ENCODE data around the gene IFT20.
"Not testable (repeated sequence)": the region's sequence is repeated elsewhere in the genome, so short reads cannot be mapped to it uniquely, and the experiment has no call there.

Gene IFT20

DNA sequence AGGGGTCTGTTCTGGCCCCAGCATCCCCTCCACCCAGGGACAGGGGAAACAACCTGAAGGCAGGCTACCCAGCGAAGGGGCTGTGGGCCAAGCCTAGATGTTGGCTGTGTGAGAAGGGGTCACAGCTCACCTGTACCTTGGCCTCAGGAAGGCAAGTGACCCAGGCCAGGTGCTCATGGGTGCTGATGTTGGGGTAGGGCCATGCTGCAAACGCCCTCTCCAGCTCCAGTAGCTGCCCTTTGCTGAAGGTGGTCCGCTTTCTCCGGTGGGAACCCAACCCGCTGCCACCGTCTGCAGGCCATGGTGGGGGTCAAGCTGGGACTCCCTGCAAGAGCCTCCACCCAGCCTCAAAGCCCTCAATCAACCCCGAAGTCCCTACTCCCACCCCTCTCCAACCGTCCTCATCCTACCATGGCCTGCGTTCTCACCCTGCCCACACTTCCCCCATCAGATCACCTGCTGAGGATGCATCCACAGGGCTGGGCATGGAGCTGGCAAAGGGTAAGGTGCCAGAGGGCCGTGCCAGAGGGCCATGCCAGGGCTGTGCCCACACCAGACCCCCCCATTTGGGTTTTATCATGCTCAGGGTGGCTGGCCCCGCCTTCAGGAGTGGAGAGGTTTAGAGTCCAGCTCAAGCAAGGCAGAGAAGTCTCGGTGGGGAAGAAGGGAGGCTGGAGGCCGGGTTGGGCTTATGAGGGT, 29.5 kb upstream of the IFT20 start, which contains the start of gene SEBOX:
TSS of gene SEBOX (minus strand) at position 535 of the 699 bp plus-strand sequence. CDS start at position 487, 48 bp downstream.
- DNase-seq (ENCODE audit: low spot score): no peak

- DNase-seq (ENCODE audit: low spot score): no peak
These were observed 28.7 kb upstream of the IFT20 start for GRCh38 chr17:28363776-28364650.

DNA sequence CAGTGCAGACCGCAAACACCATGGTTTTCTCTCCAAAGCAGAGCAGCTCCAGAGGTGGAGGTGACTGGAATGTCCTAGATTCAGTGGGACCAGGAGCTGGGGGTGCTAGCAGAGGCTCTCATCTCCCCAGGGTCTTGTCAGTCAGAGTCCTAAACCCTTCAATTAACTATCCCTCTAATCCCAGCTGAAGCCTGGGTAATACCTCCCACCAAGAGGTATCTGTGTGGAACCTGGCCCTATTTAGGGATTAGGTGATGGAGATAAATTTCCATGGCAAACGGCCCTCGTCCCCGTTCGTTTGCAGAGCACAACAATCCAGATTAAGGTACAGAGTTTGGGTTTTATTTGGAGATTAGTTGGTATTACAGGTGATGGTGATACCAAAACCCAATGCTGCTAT, 27.9 kb upstream of the IFT20 start:
- DNase-seq (ENCODE audit: low spot score): no peak

DNA sequence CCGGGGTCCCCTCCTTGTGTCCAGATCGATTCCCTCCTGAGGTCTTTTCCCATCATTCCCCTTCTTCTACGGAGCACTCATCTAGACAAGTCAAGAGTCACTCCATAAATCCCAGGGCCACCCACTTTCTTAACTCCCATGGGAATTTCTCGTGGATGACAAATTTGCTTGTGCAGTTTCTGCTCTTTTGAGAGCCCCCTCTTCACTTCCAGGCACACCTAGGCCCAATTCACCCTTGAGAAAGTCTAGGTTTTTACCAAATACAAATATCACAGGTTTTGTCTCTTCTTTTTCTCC, 22.6 kb upstream of the IFT20 start:
- DNase-seq (ENCODE audit: low spot score): no peak

DNA sequence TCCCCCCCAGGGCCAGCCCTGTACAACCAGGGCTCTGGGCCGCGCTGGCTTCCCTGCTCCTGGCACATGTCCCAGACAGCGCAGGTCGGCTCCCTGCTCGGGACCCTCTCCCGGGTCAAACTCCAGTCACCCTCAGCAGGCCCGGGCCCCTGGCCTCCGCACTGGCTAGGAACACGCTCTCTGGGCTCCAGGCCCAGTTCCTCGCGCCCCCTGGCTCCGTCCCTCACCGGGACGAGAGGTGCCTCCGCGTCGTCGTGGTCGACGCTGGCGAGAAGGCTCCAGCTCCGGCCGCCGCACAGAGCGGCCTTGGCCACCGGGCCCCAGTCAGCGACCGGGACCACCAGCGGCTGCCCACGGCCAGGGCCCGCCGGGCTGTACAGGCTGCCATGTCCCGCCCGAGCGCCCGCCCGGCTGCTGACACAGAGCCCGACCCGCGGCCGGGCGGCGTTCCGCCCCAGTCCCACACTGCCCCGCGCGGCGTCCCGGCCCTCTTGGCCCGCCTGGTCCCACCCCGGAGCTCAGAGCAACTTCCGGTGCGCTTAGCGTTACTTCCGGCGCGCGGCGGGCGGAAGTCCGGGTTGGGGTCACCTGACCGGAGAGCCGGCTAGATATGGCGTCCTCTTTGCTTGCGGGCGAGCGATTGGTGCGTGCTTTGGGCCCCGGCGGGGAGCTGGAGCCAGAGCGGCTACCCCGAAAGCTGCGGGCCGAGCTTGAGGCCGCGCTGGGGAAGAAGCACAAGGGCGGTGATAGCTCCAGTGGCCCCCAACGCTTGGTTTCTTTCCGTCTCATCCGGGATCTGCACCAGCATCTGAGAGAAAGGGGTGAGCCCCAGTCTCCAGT, 22.0 kb upstream of the IFT20 start, which contains the start of gene POLDIP2:
TSS of gene POLDIP2 (minus strand) at position 467 of the 840 bp plus-strand sequence. CDS start at position 388, 79 bp downstream.
- DNase-seq (ENCODE audit: low spot score): peak; percentile 99

DNA sequence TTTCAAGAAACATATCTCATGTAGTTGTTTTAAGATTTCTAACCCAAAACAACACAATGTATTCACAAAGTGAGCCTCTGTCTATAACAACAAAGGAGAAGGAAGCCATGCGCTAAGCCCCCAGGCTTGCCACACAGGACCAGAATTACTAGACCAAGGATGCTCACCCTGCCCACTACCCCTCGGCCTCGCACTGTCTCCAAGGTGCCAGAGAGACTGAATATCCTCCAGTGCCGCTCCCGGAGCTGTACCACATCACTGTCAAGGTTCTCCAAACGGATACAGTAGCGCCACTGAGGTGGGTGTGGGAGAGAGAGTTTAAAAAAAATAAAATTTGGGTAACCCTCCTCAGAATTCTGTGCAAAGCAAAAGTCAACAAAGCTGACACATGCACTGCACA, 15.0 kb upstream of the IFT20 start:
- no peak for DNase-seq (ENCODE audit: low spot score)

GRCh38 chr17:28348979-28349378, 13.7 kb upstream of the IFT20 start:
- DNase-seq (ENCODE audit: low spot score): no peak

DNA sequence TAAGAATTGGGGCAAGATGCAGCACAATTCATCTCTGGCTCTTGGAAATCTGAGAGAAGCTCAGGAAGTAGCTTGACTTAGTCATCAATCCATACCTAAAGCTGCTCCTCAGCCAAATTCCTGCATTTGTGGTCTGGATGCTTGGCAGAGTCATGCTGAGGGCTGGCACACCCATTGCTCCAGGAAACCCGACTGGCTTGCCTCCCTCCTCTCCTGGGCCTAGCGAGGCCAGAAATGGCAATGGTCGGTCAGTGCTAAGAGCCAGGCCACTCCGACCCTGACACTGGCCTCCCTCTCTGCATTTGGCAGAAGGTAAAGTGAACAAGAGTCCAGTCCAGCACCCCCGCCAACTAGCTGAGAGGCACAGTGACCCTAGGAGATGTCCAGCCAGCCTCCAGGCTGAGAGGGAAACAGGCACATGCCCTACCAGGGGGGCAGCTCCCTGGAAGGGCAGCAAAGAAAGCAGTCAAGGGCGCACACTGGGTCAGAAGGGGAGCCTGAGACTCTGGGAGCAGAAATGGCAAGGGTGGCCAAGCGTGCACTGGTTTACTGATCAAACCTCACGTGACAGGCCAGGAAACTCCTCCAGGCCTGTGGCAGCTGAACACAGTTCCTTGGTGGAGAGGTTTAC, 12.1 kb upstream of the IFT20 start:
- no peak for DNase-seq (ENCODE audit: low spot score)

- DNase-seq (ENCODE audit: low spot score): no peak
These were observed 11.5 kb upstream of the IFT20 start for GRCh38 chr17:28346746-28347246.

DNA sequence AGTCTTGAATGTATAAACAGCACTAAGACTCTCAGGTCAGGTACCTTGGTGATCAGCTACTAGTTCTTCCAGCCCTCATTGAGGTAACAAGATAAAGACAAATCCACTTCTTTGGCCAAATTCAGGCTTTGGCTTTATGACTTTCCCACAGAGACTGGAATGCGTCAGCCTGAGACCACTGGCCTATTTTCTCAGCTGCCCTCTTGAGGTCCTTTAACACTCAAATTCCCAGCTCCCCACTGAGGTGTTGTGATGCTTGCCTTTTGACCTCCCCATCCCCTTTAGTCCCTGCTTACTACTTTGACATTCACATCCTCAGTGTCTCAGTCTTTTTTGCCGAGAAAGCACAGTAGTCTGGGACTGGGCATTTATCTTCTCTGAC, 10.9 kb upstream of the IFT20 start:
- DNase-seq (ENCODE audit: low spot score): no peak

DNA sequence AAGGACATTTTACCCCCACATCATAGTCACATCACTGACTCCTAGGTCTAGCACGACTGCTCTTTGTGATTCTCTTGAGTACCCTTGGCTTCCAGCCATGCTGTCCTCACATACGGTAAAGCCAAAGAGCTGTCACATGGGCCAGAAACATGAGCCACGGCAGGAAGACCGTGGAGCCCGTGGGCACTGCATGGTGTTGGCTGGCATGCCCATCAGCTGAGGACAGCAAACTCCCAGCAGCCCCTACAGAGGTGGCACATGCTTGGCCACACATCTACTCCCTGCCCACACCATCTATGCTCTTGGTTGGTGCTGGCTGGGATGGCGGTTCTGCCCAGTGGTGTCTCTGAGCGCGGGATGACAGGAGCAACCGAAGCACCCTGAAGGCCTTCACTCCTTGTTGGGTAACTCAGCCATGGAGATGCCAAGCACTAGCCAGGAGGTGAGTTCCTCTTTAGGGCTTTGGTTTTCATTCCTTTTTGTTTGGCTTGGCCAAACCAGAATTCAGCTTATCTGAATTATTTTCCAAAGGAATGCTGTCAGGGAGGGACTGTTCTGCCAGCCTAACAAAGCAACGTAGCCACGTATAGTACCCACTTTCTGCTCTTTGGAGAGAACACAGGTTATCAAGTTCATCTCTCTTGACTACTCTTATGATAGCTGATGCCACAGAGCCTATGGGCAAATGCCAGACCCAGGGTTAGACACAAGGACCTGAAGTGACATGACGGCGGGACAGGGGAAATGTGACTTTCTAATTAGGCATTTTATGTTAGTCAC, 10.3 kb upstream of the IFT20 start:
- DNase-seq (ENCODE audit: low spot score): no peak

- no peak for DNase-seq (ENCODE audit: low spot score)
These were observed 9.2 kb upstream of the IFT20 start for GRCh38 chr17:28344435-28344901.

DNA sequence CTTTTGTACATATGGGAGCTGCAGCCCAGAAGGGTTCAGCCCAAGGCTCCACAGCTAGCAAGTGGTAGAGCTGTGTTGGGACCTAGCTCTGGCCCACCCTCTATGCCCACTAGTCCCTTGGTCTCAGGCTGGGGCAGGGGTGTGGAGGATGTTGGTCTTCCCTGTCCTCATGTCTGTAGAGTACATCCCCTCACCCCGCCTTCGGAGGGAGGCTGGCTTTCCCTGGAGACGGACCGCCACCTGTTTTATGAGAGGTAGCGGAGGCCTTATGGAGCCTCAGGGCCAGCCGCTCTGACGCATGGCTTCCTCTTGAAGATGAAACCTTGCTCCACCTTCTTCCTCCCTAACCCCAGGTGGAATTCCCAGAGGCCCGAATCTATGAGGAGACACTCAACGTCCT, 8.7 kb upstream of the IFT20 start:
- no peak for DNase-seq (ENCODE audit: low spot score)

DNA sequence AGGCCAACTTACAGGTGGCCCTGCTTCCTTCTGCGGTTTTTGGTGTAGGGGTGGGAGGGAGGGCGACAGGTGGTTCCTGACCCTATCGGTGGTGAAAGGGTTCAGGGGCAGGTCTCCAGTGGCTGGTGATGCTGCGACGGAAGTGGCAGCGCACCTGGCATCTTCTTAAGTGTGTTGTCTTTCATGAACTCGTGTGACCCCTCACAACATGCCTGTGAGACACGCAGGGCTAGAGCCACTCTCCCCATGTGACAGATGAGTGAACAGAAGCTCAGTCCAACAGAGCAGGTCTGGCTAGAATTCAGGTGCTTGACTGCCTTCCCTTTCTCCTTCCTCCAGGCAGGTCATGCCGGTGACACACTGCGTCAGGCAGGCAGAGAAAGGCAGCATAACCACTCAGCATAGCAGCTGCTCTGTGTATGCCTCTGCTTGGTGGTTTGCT, 8.2 kb upstream of the IFT20 start:
- no peak for DNase-seq (ENCODE audit: low spot score)

DNA sequence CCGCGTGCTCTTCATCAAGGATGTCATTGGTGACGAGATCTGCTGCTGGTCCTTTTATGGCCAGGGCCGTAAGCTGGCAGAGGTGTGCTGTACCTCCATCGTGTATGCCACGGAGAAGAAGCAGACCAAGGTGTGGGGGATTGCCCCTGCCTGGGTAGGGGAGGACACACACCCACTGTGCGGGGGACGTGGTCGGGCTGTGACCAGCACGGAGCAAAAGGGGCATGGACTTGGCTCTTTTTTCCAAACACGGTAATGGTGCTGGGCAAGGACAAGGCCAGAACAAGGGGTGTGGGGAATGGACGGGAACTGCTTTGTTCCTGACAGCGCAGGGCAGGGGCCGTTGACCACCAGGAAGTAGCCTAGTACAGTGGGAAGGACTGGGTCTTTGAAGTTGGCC, 7.0 kb upstream of the IFT20 start:
- no peak for DNase-seq (ENCODE audit: low spot score)

DNA sequence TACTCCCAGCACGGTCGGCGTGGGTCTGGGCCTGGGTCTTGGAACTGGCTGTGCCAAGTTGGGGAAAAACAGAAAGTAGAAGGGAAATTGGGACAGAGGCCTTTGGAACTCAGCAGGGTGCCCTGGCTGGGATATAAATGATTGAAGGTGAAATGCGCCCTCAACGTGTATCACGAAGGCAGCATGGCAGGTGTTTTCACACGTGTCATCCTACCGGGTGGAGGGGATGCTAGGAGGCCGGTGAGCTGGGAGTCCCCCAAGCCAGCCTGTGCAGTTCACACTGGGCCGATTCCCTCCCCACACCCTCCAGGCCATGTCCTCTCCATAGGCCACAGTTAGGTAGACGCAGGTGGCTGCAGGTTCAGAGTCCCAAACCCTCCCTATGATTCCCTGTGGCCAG, 6.2 kb upstream of the IFT20 start:
- no peak for DNase-seq (ENCODE audit: low spot score)

- DNase-seq (ENCODE audit: low spot score): no peak
These were observed 5.1 kb upstream of the IFT20 start for GRCh38 chr17:28340374-28340773.

- no peak for DNase-seq (ENCODE audit: low spot score)
These were observed 4.2 kb upstream of the IFT20 start for GRCh38 chr17:28339431-28339830.

- DNase-seq (ENCODE audit: low spot score): not testable (repeated sequence)
These were observed 3.5 kb upstream of the IFT20 start for GRCh38 chr17:28338769-28339212.

- no peak for DNase-seq (ENCODE audit: low spot score)
These were observed 2.9 kb upstream of the IFT20 start for GRCh38 chr17:28338056-28338768.
